PC-3 (cell line): Measurements from ENCODE around the gene DAAM1.

ENCODE experiments used
- CTCF ChIP-seq: fragments of 300-600 bp; sonication (generic); conservative IDR thresholded peaks from 2 replicates; pipeline ENCODE4 v1.5.1; 2017; ENCODE audit warnings: antibody characterized with exemption, low read depth, mild to moderate bottlenecking, low read length
- EZH2 ChIP-seq: fragments of 300-600 bp; sonication (generic); IDR thresholded peaks from one replicate; pipeline ENCODE4 v1.6.1; 2017; ENCODE audit warnings: antibody characterized with exemption, mild to moderate bottlenecking, low read length; ENCODE audit not compliant: unreplicated experiment
- EZH2phosphoT487 ChIP-seq: fragments of 300-600 bp; sonication (generic); IDR thresholded peaks from 2 replicates; pipeline ENCODE4 v1.6.1; 2018; ENCODE audit warnings: mild to moderate bottlenecking, antibody characterized with exemption, low read length, borderline replicate concordance

DNA sequence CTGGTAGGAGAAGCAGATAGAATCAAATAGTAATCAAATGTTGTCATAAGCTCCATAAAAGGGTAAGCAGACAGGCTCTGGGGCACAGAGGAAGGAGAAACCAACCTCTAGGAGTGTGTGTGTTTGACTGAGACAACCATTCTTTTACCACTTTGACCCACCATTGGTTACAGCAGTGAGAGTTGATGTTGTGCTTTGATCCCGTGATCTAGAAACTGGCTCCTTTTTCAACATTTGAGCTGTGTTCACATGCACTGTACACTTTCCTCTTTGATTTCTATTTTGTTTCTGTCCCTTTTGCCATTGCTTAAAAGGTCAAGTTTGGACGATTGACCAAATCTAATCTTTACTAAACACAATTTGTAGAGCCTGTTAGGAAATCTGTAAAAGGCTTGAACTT lies 108.0 kb downstream of the DAAM1 start:
- no peak for TF ChIP-seq CTCF
- no peak for TF ChIP-seq EZH2
- no peak for TF ChIP-seq EZH2phosphoT487
